MM.1S (cell line): ENCODE measurements around the gene NGB.

Source experiments
- CTCF ChIP-seq: fragments of 300-600 bp; sonication (generic); IDR thresholded peaks from 2 replicates; pipeline ENCODE4 v1.5.1; 2016; ENCODE audit warnings: antibody characterized with exemption, low read length, mixed read lengths
- EZH2phosphoT487 ChIP-seq: fragments of 300-600 bp; sonication (generic); IDR thresholded peaks from 2 replicates; pipeline ENCODE4 v1.6.1; 2018; ENCODE audit warnings: antibody characterized with exemption, low read length

GRCh38 chr14:77231721-77232120 lies 39.3 kb downstream of the NGB start:
- TF ChIP-seq CTCF = no peak
- TF ChIP-seq EZH2phosphoT487 = no peak
